T-helper 1 cell treated with Interleukin-12 subunit alpha and Interleukin-12 subunit beta and Interleukin-4 antibody, amounts not matched to agents 30 μg/mL and 1 μg/mL, for 36 hours (primary cell): ENCODE data around the gene USP16.
"Not testable (repeated sequence)": the region's sequence is repeated elsewhere in the genome, so short reads cannot be mapped to it uniquely, and the experiment has no call there.

ENCODE experiments used
- H3K27ac Mint-ChIP-seq: one replicate; pipeline ENCODE4 v1.8.0; 2021; ENCODE audit warnings: mild to moderate bottlenecking, mixed read lengths
- H3K27me3 Mint-ChIP-seq: one replicate; pipeline ENCODE4 v1.8.0; 2021; ENCODE audit warnings: low read depth, mixed read lengths
- H3K36me3 Mint-ChIP-seq: one replicate; pipeline ENCODE4 v1.8.0; 2021; ENCODE audit warnings: low read depth, mixed read lengths
- H3K4me1 Mint-ChIP-seq: one replicate; pipeline ENCODE4 v1.8.0; 2021; ENCODE audit warnings: low read depth, mixed read lengths
- H3K4me3 Mint-ChIP-seq: one replicate; pipeline ENCODE4 v1.8.0; 2021; ENCODE audit warnings: mild to moderate bottlenecking, moderate library complexity, mixed read lengths
- H3K9me3 Mint-ChIP-seq: one replicate; pipeline ENCODE4 v1.8.0; 2021; ENCODE audit warnings: mixed read lengths

USP16 gene

GRCh38 chr21:29011236-29011635 lies 13.2 kb upstream of the USP16 start:
- H3K4me3 Mint-ChIP-seq, H3K27me3 Mint-ChIP-seq, H3K4me1 Mint-ChIP-seq, H3K36me3 Mint-ChIP-seq, H3K27ac Mint-ChIP-seq, H3K9me3 Mint-ChIP-seq: not testable (repeated sequence)

- H3K36me3 Mint-ChIP-seq: peaks cover 4% of the 10 kb centered on the region
Observed at GRCh38 chr21:29017639-29018237, 6.7 kb upstream of the USP16 start.

GRCh38 chr21:29018540-29018939 lies 5.9 kb upstream of the USP16 start:
- Mint-ChIP-seq H3K36me3 (peaks cover 4% of the 10 kb centered on the region), H3K4me3 (peak overlapping the region; percentile 78), H3K9me3 (no peaks in the 10 kb centered on the region), H3K27ac (peak overlapping the region; percentile 93), H3K27me3 (no peaks in the 10 kb centered on the region), H3K4me1 (peaks cover 27% of the 10 kb centered on the region)

More at GRCh38 chr21:29017639-29018237, 6.7 kb upstream of the USP16 start:
- Mint-ChIP-seq H3K4me1 (peaks cover 24% of the 10 kb centered on the region), H3K27me3 (no peaks in the 10 kb centered on the region), H3K4me3 (peak overlapping the region; percentile 78), H3K27ac (peak overlapping the region; percentile 56), H3K9me3 (no peaks in the 10 kb centered on the region)

GRCh38 chr21:29022166-29022565 lies 2.3 kb upstream of the USP16 start:
- peak overlapping the region; percentile 34 for H3K27ac Mint-ChIP-seq

GRCh38 chr21:29025328-29025713 lies 853 bp downstream of the USP16 start:
- H3K36me3 Mint-ChIP-seq: peaks cover 15% of the 10 kb centered on the region
- H3K27ac Mint-ChIP-seq: peak overlapping the region; percentile 94
- no peaks in the 10 kb centered on the region for H3K27me3 Mint-ChIP-seq
- peaks cover 38% of the 10 kb centered on the region for H3K4me1 Mint-ChIP-seq
- peak overlapping the region; percentile 94 for H3K4me3 Mint-ChIP-seq
- H3K9me3 Mint-ChIP-seq: no peaks in the 10 kb centered on the region

More at GRCh38 chr21:29022166-29022565, 2.3 kb upstream of the USP16 start:
- peaks cover 47% of the 10 kb centered on the region for H3K4me1 Mint-ChIP-seq
- H3K36me3 Mint-ChIP-seq: peaks cover 7% of the 10 kb centered on the region
- no peak overlapping the region for H3K4me3 Mint-ChIP-seq
- H3K27me3 Mint-ChIP-seq: no peaks in the 10 kb centered on the region
- no peaks in the 10 kb centered on the region for H3K9me3 Mint-ChIP-seq

- Mint-ChIP-seq H3K27ac (peak overlapping the region; percentile 8), H3K27me3 (no peaks in the 10 kb centered on the region), H3K4me3 (no peak overlapping the region), H3K36me3 (peaks cover 38% of the 10 kb centered on the region), H3K9me3 (no peaks in the 10 kb centered on the region), H3K4me1 (peaks cover 30% of the 10 kb centered on the region)
Observed at GRCh38 chr21:29029524-29029923, 5.1 kb downstream of the USP16 start.

- no peaks in the 10 kb centered on the region for H3K9me3 Mint-ChIP-seq
- peaks cover 43% of the 10 kb centered on the region for H3K36me3 Mint-ChIP-seq
- peaks cover 20% of the 10 kb centered on the region for H3K4me1 Mint-ChIP-seq
- no peak overlapping the region for H3K4me3 Mint-ChIP-seq
- no peaks in the 10 kb centered on the region for H3K27me3 Mint-ChIP-seq
- H3K27ac Mint-ChIP-seq: no peak overlapping the region
Observed at GRCh38 chr21:29030909-29031308, 6.4 kb downstream of the USP16 start.

- Mint-ChIP-seq H3K9me3 (no peaks in the 10 kb centered on the region), H3K4me3 (no peak overlapping the region), H3K27me3 (no peaks in the 10 kb centered on the region), H3K4me1 (peaks cover 10% of the 10 kb centered on the region), H3K36me3 (peaks cover 50% of the 10 kb centered on the region), H3K27ac (no peak overlapping the region)
Observed at GRCh38 chr21:29033301-29033700, 8.8 kb downstream of the USP16 start.

GRCh38 chr21:29033871-29034270 lies 9.4 kb downstream of the USP16 start:
- Mint-ChIP-seq H3K4me3 (no peak overlapping the region), H3K27me3 (no peaks in the 10 kb centered on the region), H3K36me3 (peaks cover 48% of the 10 kb centered on the region), H3K27ac (no peak overlapping the region), H3K9me3 (no peaks in the 10 kb centered on the region), H3K4me1 (peaks cover 10% of the 10 kb centered on the region)

- peaks cover 6% of the 10 kb centered on the region for H3K4me1 Mint-ChIP-seq
- no peaks in the 10 kb centered on the region for H3K9me3 Mint-ChIP-seq
- no peak overlapping the region for H3K4me3 Mint-ChIP-seq
- no peaks in the 10 kb centered on the region for H3K27me3 Mint-ChIP-seq
- H3K27ac Mint-ChIP-seq: no peak overlapping the region
- H3K36me3 Mint-ChIP-seq: peaks cover 46% of the 10 kb centered on the region
Observed at GRCh38 chr21:29034678-29035077, 10.2 kb downstream of the USP16 start.

GRCh38 chr21:29052224-29052623 lies 27.8 kb downstream of the USP16 start:
- no peak overlapping the region for H3K4me3 Mint-ChIP-seq
- H3K36me3 Mint-ChIP-seq: peaks cover 30% of the 10 kb centered on the region
- no peaks in the 10 kb centered on the region for H3K4me1 Mint-ChIP-seq
- no peaks in the 10 kb centered on the region for H3K9me3 Mint-ChIP-seq
- no peak overlapping the region for H3K27ac Mint-ChIP-seq
- H3K27me3 Mint-ChIP-seq: no peaks in the 10 kb centered on the region

GRCh38 chr21:29053011-29053553 lies 28.6 kb downstream of the USP16 start:
- H3K27me3 Mint-ChIP-seq: no peaks in the 10 kb centered on the region
- peaks cover 30% of the 10 kb centered on the region for H3K36me3 Mint-ChIP-seq
- no peak overlapping the region for H3K27ac Mint-ChIP-seq
- no peaks in the 10 kb centered on the region for H3K4me1 Mint-ChIP-seq
- no peaks in the 10 kb centered on the region for H3K9me3 Mint-ChIP-seq
- no peak overlapping the region for H3K4me3 Mint-ChIP-seq

GRCh38 chr21:29053656-29054055 lies 29.2 kb downstream of the USP16 start:
- no peaks in the 10 kb centered on the region for H3K4me1 Mint-ChIP-seq
- H3K27ac Mint-ChIP-seq: no peak overlapping the region
- H3K4me3 Mint-ChIP-seq: no peak overlapping the region
- H3K9me3 Mint-ChIP-seq: no peaks in the 10 kb centered on the region
- H3K36me3 Mint-ChIP-seq: peaks cover 29% of the 10 kb centered on the region
- H3K27me3 Mint-ChIP-seq: no peaks in the 10 kb centered on the region

GRCh38 chr21:29055080-29055479 lies 30.6 kb downstream of the USP16 start:
- peaks cover 26% of the 10 kb centered on the region for H3K36me3 Mint-ChIP-seq
- H3K27me3 Mint-ChIP-seq: no peaks in the 10 kb centered on the region
- H3K4me3 Mint-ChIP-seq: no peak overlapping the region
- no peaks in the 10 kb centered on the region for H3K9me3 Mint-ChIP-seq
- H3K27ac Mint-ChIP-seq: no peak overlapping the region
- no peaks in the 10 kb centered on the region for H3K4me1 Mint-ChIP-seq

- Mint-ChIP-seq H3K9me3 (no peaks in the 10 kb centered on the region), H3K4me3 (no peak overlapping the region), H3K27ac (no peak overlapping the region), H3K4me1 (no peaks in the 10 kb centered on the region), H3K36me3 (peaks cover 31% of the 10 kb centered on the region), H3K27me3 (no peaks in the 10 kb centered on the region)
Observed at GRCh38 chr21:29056005-29056404, 31.5 kb downstream of the USP16 start.
